GM12874 (cell line): ENCODE measurements around the gene SPNS1.

Source experiments
- CTCF ChIP-seq: IDR thresholded peaks from 2 replicates; pipeline ENCODE4 v1.5.1; 2011; ENCODE audit warnings: low read depth, mild to moderate bottlenecking, control low read depth, low read length, moderate library complexity; ENCODE audit not compliant: insufficient read depth

Gene SPNS1

GRCh38 chr16:28982418-28982817 lies 7.8 kb downstream of the SPNS1 start:
- TF ChIP-seq CTCF = no peak

GRCh38 chr16:28982949-28983348 lies 8.4 kb downstream of the SPNS1 start:
- TF ChIP-seq CTCF = no peak

- TF ChIP-seq CTCF = no peak
Observed at GRCh38 chr16:28983644-28984043, 9.1 kb downstream of the SPNS1 start.

- no peak for TF ChIP-seq CTCF
Observed at GRCh38 chr16:28984091-28984490, 9.5 kb downstream of the SPNS1 start.

GRCh38 chr16:28984619-28985135 lies 10.1 kb downstream of the SPNS1 start, which contains the start of gene LAT:
Gene LAT (plus strand): TSS chr16:28985052. CDS start chr16:28985418, 366 bp downstream.
- TF ChIP-seq CTCF = no peak

GRCh38 chr16:28985211-28986041 lies 10.8 kb downstream of the SPNS1 start:
- no peak for TF ChIP-seq CTCF

GRCh38 chr16:28986046-28986445 lies 11.5 kb downstream of the SPNS1 start:
- no peak for TF ChIP-seq CTCF
